Upper lobe of left lung (tissue), 6 donors: ENCODE data around the gene DARS2. TPM values are rescaled to one million over a fixed set of nuclear protein-coding genes. Genes with fewer than 3 reads are reported as not detected.
A peak's percentile ranks its signal among the peaks of the same experiment; 100 is the strongest.
"Not testable (repeated sequence)": the region's sequence is repeated elsewhere in the genome, so short reads cannot be mapped to it uniquely, and the experiment has no call there.

Experiments used
- ATAC-seq, 2 donors: fragments of 200-7000 bp; cut with Tn5 transposase; one replicate each; pipeline ENCODE4 v1.9.1; 2022; ENCODE audit warnings: mild to moderate bottlenecking in 2 of 2, moderate library complexity in 2 of 2; ENCODE audit not compliant: low FRiP score in 2 of 2
- DNase-seq, 2 donors: peaks; one replicate each; pipeline ENCODE4 v3.0.0-alpha.2; 2019 to 2020
- H3K27ac ChIP-seq, 4 donors: fragments of 200-600 bp; sonication (generic); one replicate each; pipeline ENCODE4 v1.5.1; 2016 to 2019
- H3K27me3 ChIP-seq, 4 donors: fragments of 200-600 bp; sonication (generic); one replicate each; pipeline ENCODE4 v1.5.1; 2017 to 2019
- H3K36me3 ChIP-seq, 4 donors: fragments of 200-600 bp; sonication (generic); one replicate each; pipeline ENCODE4 v1.5.1; 2016 to 2019
- H3K4me1 ChIP-seq, 4 donors: fragments of 200-600 bp; sonication (generic); one replicate each; pipeline ENCODE4 v1.5.1; 2018 to 2019
- H3K4me3 ChIP-seq, 4 donors: fragments of 200-600 bp; sonication (generic); one replicate each; pipeline ENCODE4 v1.5.1; 2017 to 2019; ENCODE audit warnings: mild to moderate bottlenecking in 2 of 4, moderate library complexity in 1 of 4
- H3K9me3 ChIP-seq, 4 donors: fragments of 200-600 bp; sonication (generic); one replicate each; pipeline ENCODE4 v1.5.1; 2018 to 2019
- CTCF ChIP-seq, 6 experiments: fragments of 450-650 bp in 4 of 6; fragments of 200-600 bp in 2 of 6; sonication (generic) in 2 of 6; IDR thresholded peaks; one replicate each; pipeline ENCODE4 v1.5.1; 2016 to 2019; ENCODE audit warnings: antibody characterized with exemption in 6 of 6
- EP300 ChIP-seq, 4 donors: sonication (generic); formaldehyde crosslinking; IDR thresholded peaks; one replicate each; pipeline ENCODE4 v1.5.1; 2017; ENCODE audit warnings: antibody characterized with exemption in 4 of 4, control low read depth in 2 of 4
- POLR2A ChIP-seq, 4 donors: fragments of 450-650 bp; IDR thresholded peaks; one replicate each; pipeline ENCODE4 v1.5.1; 2016 to 2017; ENCODE audit warnings: antibody characterized with exemption in 4 of 4, mild to moderate bottlenecking in 2 of 4
- POLR2AphosphoS5 ChIP-seq, 2 donors: sonication (generic); formaldehyde crosslinking; IDR thresholded peaks; one replicate each; pipeline ENCODE4 v1.5.1; 2017; ENCODE audit warnings: antibody characterized with exemption in 2 of 2
- WGBS, 2 donors: methylation state at CpG; one replicate each; pipeline ENCODE4 v1.1.5; 2017 to 2018; 5-methylcytosine and 5-hydroxymethylcytosine counted together
- total RNA-seq, 6 donors: library from RNA; depleted of rRNA in 4 of 6; stranded (reverse); fragments of >200 nt in 4 of 6; gene quantifications; one replicate each; pipeline versions ENCODE4 v1.1.0 to v1.2.1, GENCODE V29; 2016 to 2021
- donor health status: DM: no; HTN: no; CAD: no; lungs with moderate emphysema.
- donor health status: DM: no; HTN: yes; CAD: no; lungs with severe emphysema.

The DARS2 gene
- total RNA-seq, 6 donors from 2014 or later, result 7.3 to 19.1 (median 12.5) TPM

- Histone ChIP-seq H3K4me1 (peaks cover 0 to 15% (median 14%) of the 10 kb centered on the region in 4 donors), H3K27me3 (no peaks in the 10 kb centered on the region), H3K27ac (peak overlapping the region; percentile 61 to 83 (median 68)), H3K4me3 (no peak overlapping the region), H3K36me3 (peaks cover 0 to 53% (median 11%) of the 10 kb centered on the region in 4 donors), H3K9me3 (no peaks in the 10 kb centered on the region)
- TF ChIP-seq POLR2AphosphoS5 (IDR thresholded peaks at IDR 0.05) (peak; percentile 52 to 74), CTCF (IDR thresholded peaks at IDR 0.05) (no peak)
- DNase-seq, result no peak
- 26 to 42% methylated on average over 4 to 5 of the region's 5 CpGs for WGBS, 2 donors
- ATAC-seq, result peak in 1 of 2 donors; percentile 31
These were observed 28.6 kb downstream of the DARS2 start for GRCh38 chr1:173853074-173853473.

GRCh38 chr1:173856014-173856413 is 31.5 kb downstream of the DARS2 start:
- WGBS, 2 donors, result 63 to 71% methylated on average over 1 of the region's 1 CpG

GRCh38 chr1:173856903-173857302 is 32.4 kb downstream of the DARS2 start:
- peaks cover 0 to 15% (median 14%) of the 10 kb centered on the region in 4 donors for H3K4me1 ChIP-seq
- no peak overlapping the region for H3K4me3 ChIP-seq
- H3K9me3 ChIP-seq, result no peaks in the 10 kb centered on the region
- 95 to 96% methylated on average over 2 of the region's 2 CpGs for WGBS, 2 donors
- peaks cover 0 to 77% (median 7%) of the 10 kb centered on the region in 4 donors for H3K36me3 ChIP-seq
- ATAC-seq, result no peak
- no peak for DNase-seq
- no peak for TF ChIP-seq EP300 (IDR thresholded peaks at IDR 0.05)
- no peak for TF ChIP-seq POLR2A (IDR thresholded peaks at IDR 0.05)
- TF ChIP-seq CTCF (IDR thresholded peaks at IDR 0.05), result no peak
- no peak for TF ChIP-seq POLR2AphosphoS5 (IDR thresholded peaks at IDR 0.05)
- H3K27ac ChIP-seq, result no peak overlapping the region
- H3K27me3 ChIP-seq, result no peaks in the 10 kb centered on the region

More at GRCh38 chr1:173856014-173856413, 31.5 kb downstream of the DARS2 start:
- Histone ChIP-seq H3K36me3 (peaks cover 0 to 76% (median 7%) of the 10 kb centered on the region in 4 donors), H3K27ac (no peak overlapping the region), H3K9me3 (no peaks in the 10 kb centered on the region), H3K4me1 (peaks cover 0 to 15% (median 14%) of the 10 kb centered on the region in 4 donors), H3K27me3 (no peaks in the 10 kb centered on the region), H3K4me3 (no peak overlapping the region)
- ATAC-seq (no peak), DNase-seq (no peak)
- no peak for TF ChIP-seq EP300 (IDR thresholded peaks at IDR 0.05)

- no peak overlapping the region for H3K27ac ChIP-seq
- DNase-seq (no peak), ATAC-seq (no peak)
- 91 to 93% methylated on average over 4 of the region's 4 CpGs for WGBS, 2 donors
- TF ChIP-seq POLR2A (IDR thresholded peaks at IDR 0.05) (no peak), POLR2AphosphoS5 (IDR thresholded peaks at IDR 0.05) (no peak), CTCF (IDR thresholded peaks at IDR 0.05) (no peak), EP300 (IDR thresholded peaks at IDR 0.05) (no peak)
- peaks cover 0 to 12% (median 10%) of the 10 kb centered on the region in 4 donors for H3K4me1 ChIP-seq
- peaks cover 0 to 82% (median 10%) of the 10 kb centered on the region in 4 donors for H3K36me3 ChIP-seq
- H3K27me3 ChIP-seq, result no peaks in the 10 kb centered on the region
- H3K4me3 ChIP-seq, result no peak overlapping the region
- H3K9me3 ChIP-seq, result no peaks in the 10 kb centered on the region
These were observed 33.0 kb downstream of the DARS2 start for GRCh38 chr1:173857363-173857917.

- peaks cover 15 to 95% (median 28%) of the 10 kb centered on the region in 4 donors for H3K36me3 ChIP-seq
- H3K27ac ChIP-seq, DNase-seq, ATAC-seq, H3K27me3 ChIP-seq, H3K9me3 ChIP-seq, H3K4me1 ChIP-seq, H3K4me3 ChIP-seq: not testable (repeated sequence)
- 96 to 97% methylated on average over 5 of the region's 5 CpGs for WGBS, 2 donors
These were observed 35.1 kb downstream of the DARS2 start for GRCh38 chr1:173859547-173859946.

GRCh38 chr1:173860065-173860464 is 35.6 kb downstream of the DARS2 start:
- no peak overlapping the region for H3K27ac ChIP-seq
- TF ChIP-seq CTCF (IDR thresholded peaks at IDR 0.05), result no peak
- TF ChIP-seq POLR2A (IDR thresholded peaks at IDR 0.05), result no peak
- TF ChIP-seq EP300 (IDR thresholded peaks at IDR 0.05), result no peak
- no peak for TF ChIP-seq POLR2AphosphoS5 (IDR thresholded peaks at IDR 0.05)
- 83 to 94% methylated on average over 1 of the region's 1 CpG for WGBS, 2 donors
- no peak for DNase-seq
- no peak overlapping the region for H3K4me3 ChIP-seq
- no peaks in the 10 kb centered on the region for H3K9me3 ChIP-seq
- no peaks in the 10 kb centered on the region for H3K27me3 ChIP-seq
- H3K4me1 ChIP-seq, result peaks cover 0 to 7% (median 4%) of the 10 kb centered on the region in 4 donors
- ATAC-seq, result no peak
- H3K36me3 ChIP-seq, result peaks cover 15 to 95% (median 33%) of the 10 kb centered on the region in 4 donors
